ENCODE measurements around the gene NEURL3.
"Not testable (repeated sequence)": the region's sequence is repeated elsewhere in the genome, so short reads cannot be mapped to it uniquely, and the experiment has no call there.

Gene NEURL3

DNA sequence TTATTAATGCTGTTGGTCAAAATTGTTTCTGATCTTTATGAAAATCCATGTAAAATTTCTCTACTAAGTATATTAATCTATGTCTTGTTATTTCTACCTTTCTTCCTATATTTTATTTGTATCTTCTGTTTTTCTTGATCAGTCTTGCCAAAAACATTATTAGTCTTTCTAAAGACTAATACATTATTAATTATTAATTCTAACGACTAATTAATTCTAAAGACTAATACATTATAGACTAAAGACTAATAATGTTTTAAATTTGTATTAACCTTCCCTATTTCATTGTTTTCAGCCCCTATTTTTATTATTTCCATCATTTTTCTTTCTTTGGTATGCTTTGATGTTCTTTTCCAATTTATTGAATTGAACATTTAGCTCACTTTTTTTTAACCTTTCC is 27.7 kb downstream of the NEURL3 start:
- no peak for DNase-seq

DNA sequence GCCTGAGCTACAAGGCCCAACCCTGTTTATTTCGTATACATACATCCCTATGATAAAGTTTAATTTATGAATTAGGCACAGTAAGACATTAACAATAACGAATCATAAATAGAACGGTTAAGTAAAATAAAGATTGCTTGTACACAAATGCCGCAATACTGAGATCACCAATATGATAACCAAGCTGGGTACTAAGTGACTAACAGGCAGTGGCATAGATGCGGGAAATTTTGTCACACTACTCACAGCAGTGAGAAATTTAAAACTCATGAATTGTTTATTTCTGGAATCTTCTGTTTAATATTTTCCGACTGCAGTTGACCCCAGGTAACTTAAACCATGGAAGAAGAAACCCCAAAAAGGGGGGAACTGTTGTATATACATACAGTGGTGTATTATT is 33.4 kb downstream of the NEURL3 start:
- DNase-seq = no peak

DNA sequence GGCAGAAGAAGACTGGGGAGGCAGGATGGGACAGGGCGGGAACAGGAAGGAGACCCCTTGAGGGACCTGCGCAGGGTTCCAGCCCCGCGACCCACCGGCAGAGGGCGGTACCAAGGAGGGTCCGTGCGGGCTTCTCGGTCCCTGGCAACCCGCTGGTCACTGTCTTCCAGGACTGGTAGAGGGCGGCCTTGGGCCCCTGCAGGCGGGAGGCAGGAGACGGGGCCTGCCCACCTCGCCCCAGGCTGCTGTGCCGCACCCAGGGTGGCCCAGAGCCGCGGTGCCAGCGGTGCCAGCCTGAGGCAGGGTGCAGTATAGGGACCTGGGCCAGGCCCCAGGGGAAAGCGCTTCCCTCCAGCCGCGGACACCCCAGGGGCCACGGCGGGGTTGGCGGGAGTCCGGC is 34.5 kb downstream of the NEURL3 start:
- peak; percentile 35 to 41 for DNase-seq

DNA sequence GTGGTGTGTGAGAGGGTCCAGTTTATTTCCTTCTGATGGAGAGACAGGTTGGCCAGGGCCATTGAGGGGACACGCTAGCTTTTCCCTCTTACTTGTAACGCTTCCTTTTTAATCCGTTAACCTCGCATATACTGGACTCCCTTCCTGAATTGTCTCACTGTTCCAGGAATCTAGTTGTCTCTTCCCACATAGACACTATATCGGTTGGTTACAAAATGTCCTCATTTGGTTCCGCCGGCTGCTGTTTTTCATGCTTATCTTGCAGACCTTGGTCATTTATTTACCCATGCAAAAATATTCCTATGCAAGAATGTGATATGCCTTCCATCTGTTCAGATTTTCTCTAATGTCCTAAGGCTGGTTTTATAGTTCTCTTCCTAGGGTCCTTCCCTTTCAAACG is 35.0 kb downstream of the NEURL3 start:
- DNase-seq = no peak

DNA sequence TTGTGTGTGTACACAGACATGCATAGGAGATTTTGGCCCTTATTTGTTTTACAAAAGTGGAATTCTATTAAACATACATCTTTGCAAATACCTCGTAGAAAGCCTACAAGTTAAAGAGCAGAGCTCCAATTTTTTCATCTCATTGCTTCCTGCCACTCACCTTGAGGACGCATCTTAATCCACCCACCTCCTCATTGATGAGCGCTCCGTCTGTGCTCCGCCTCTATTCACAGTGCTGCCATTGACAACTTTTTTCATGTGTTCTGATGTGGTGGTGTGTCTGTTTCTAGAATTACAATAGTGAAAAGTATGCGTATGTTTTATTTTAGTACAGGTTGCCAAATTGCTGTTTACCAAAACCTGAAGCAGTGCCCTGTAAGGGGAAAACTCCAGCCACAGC is 36.3 kb downstream of the NEURL3 start:
- DNase-seq = no peak

DNA sequence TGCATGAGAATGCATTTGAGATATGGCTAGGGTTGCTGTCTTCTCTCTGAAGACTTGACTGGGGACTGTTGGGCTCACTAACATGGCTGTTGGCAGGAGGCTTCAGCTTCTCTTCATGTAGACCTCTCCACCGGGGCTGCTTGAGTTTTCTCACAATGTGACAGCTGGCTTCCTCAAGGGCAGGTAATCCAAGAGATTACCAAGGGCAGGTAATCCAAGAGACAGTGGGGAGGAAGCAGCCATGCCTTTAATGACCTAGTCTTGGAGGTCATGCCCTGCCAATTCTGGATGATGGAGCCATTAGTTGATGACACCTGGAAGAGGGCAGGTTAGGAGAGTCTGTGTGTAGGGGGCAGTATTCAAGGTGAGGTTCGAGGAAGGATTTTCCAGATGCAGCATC is 40.5 kb downstream of the NEURL3 start:
- no peak for DNase-seq

DNA sequence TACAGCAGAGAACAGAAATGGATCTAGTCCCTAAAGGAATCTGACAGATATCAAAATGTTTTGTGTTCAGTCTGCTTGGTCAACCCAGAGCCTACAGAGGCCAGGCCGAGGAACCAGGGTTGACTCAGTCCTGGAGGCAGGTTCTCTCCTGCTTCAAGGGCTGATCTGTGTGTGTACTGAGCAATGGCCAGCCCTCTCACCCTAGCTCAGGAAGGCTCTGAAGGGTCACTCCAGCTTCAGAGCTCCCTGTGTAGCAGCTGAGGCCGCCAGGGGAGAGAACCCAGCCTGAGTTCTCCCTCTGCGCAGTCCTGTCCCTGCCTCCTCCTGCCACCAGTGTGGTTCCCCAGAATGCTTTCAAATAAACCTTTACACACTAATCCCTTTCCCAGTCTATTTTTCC is 41.1 kb downstream of the NEURL3 start:
- DNase-seq = no peak

DNA sequence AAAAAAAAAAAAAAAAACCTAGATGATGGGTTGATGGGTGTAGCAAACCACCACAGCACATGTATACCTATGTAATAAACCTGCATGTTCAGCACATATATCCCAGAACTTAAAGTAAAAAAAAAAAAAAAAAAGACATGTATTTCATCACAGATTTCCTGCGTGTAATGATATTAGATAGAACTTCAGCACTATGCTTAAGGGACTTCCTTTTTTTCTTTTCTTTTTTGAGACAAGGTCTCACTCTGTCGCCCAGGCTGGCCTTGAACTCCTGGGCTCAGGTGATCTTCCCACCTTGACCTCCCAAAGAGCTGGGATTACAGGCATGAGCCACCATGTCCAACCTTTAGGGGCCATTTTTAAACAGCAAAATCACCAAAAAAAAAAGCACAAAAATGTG is 42.0 kb downstream of the NEURL3 start:
- DNase-seq = no peak

DNA sequence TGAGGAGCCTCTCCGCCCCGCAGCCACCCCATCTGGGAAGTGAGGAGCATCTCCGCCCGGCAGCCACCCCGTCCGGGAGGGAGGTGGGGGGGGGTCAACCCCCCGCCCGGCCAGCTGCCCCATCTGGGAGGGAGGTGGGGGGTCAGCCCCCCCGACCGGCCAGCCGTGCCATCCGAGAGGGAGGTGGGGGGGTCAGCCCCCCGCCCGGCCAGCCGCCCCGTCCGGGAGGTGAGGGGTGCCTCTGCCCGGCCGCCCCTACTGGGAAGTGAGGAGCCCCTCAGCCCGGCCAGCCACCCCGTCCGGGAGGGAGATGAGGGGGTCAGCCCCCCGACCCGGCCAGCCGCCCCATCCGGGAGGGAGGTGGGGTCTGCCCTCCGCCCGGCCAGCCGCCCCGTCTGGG is 43.5 kb downstream of the NEURL3 start:
- not testable (repeated sequence) for DNase-seq

DNA sequence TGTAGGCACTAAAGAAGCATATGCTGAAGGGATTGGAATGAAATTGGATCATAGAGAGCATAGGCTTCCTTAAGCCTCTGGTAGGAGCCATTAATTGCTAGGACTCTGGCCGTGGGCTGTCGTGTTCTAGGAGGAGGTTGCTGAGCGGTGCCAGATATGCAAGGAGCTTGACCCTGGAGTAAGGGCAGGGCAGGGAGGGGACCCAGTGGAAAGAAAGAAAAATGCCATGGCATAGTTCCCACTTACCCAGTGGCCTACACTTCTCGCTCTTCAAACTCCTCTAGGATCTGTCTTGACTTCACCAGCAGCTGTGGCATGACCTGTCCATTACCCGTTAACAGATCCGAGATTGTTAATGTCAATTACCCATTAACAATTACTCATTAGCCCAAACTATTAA is 53.1 kb downstream of the NEURL3 start:
- DNase-seq = no peak

DNA sequence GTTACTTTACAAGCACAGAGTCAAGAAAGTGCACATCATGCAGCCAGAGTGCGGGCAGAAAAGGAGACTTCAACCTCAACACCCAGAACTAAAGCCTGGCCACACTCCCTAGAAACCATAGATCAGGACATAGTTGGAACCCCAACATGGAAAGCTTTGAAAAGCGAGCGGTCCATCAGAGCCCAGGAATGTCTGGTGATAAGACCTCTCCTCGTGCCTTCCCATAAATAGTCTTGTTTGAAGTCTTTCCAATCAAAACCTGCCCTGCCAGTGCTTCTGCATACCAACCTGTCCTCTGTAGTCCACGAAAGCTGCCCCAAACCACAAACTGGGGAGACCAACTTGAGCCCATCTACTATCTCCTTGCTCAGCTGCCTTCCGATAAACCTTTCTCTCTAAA is 55.5 kb downstream of the NEURL3 start:
- no peak for DNase-seq

DNA sequence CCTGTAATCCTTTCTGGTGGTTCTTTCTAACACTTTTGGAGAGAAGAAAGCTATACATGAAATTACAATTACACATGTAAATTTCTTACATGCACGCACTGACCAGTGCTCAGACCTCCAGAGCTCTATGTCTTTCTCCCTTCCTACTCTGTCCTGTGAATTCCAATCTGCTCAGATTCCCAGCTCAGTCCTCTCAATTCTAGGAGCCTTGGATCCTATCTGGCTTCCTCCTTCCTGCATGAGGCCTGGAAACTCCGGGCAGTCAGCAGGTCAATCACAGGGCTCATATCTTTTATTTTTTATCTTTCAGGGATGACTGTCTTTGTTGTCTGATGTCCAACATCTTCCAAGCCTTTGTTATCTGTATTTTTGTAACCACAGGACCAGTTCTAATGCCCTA is 56.0 kb downstream of the NEURL3 start:
- no peak for DNase-seq

DNA sequence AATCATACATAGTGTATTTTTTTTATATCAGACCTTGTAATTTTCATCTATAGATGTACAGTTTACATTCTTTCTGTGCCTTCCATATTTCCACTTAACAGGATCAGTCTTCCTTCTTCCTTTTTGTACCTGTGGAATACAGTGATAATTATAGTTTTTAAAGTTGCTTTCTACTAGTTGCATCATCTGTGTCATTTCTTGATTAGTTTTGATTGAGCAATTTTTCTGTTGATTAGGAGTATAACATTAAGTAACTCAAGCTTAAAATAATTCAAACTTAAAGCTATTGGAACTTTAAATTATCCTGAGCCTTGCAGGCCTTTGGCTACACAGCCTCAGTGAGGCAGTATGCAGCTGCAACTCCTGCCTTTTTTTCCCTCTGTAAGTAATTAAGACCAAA is 57.4 kb downstream of the NEURL3 start:
- DNase-seq = no peak
